WERI-Rb-1 (cell line): ENCODE results near the gene LRP2.

Experiments used
- DNase-seq: peaks from one replicate; pipeline ENCODE4 v3.0.0-alpha.2; 2020
- H3K27ac ChIP-seq: fragments of 250-450 bp; sonication (Bioruptor Pico); 2 replicates; pipeline ENCODE4 v1.5.1; 2020; ENCODE audit warnings: mild to moderate bottlenecking, moderate library complexity
- H3K27me3 ChIP-seq: fragments of 250-450 bp; sonication (Bioruptor Pico); 2 replicates; pipeline ENCODE4 v1.5.1; 2021; ENCODE audit warnings: mild to moderate bottlenecking, low read depth, moderate library complexity; ENCODE audit not compliant: insufficient read depth, severe bottlenecking
- H3K36me3 ChIP-seq: fragments of 250-450 bp; sonication (Bioruptor Pico); 2 replicates; pipeline ENCODE4 v1.5.1; 2020; ENCODE audit warnings: mild to moderate bottlenecking, moderate library complexity
- H3K4me3 ChIP-seq: 2 replicates; pipeline ENCODE4 v1.5.1; 2011; ENCODE audit warnings: low read depth, mild to moderate bottlenecking, control low read depth, low read length
- H3K9me3 ChIP-seq: fragments of 250-450 bp; sonication (Bioruptor Pico); 2 replicates; pipeline ENCODE4 v1.5.1; 2021; ENCODE audit warnings: mild to moderate bottlenecking, moderate library complexity; ENCODE audit not compliant: severe bottlenecking
- TF ChIP-seq, protein P1 (sequence below): IDR thresholded peaks from 2 replicates; pipeline ENCODE4 v1.5.1; 2011; ENCODE audit warnings: low read depth, mild to moderate bottlenecking, control low read depth, inconsistent platforms, low read length

Gene LRP2

DNA sequence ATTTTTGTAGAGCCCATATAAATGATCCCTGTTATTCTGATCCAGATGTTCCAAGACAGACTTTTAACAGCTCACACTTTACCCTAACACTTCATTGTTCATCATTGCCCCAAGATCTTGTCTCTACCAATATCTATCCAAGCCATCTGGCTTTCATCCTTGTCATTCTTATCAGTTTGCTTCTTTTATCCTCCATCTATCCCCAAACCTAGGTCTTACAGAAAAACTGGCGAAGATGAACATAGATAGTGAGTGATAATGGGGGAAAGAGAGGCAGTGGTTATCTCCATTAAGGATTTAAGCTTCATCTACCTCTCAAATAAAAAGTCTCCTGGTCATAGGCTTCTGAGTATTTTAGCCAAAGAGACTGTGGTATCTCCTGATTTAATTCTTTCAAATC lies 203.5 kb downstream of the LRP2 start:
- Histone ChIP-seq H3K27me3 (peaks cover 16% of the 10 kb centered on the region), H3K9me3 (no peaks in the 10 kb centered on the region), H3K4me3 (no peak overlapping the region), H3K27ac (no peak overlapping the region), H3K36me3 (no peaks in the 10 kb centered on the region)
- DNase-seq = no peak
- TF ChIP-seq, protein P1, sequence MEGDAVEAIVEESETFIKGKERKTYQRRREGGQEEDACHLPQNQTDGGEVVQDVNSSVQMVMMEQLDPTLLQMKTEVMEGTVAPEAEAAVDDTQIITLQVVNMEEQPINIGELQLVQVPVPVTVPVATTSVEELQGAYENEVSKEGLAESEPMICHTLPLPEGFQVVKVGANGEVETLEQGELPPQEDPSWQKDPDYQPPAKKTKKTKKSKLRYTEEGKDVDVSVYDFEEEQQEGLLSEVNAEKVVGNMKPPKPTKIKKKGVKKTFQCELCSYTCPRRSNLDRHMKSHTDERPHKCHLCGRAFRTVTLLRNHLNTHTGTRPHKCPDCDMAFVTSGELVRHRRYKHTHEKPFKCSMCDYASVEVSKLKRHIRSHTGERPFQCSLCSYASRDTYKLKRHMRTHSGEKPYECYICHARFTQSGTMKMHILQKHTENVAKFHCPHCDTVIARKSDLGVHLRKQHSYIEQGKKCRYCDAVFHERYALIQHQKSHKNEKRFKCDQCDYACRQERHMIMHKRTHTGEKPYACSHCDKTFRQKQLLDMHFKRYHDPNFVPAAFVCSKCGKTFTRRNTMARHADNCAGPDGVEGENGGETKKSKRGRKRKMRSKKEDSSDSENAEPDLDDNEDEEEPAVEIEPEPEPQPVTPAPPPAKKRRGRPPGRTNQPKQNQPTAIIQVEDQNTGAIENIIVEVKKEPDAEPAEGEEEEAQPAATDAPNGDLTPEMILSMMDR = no peak

DNA sequence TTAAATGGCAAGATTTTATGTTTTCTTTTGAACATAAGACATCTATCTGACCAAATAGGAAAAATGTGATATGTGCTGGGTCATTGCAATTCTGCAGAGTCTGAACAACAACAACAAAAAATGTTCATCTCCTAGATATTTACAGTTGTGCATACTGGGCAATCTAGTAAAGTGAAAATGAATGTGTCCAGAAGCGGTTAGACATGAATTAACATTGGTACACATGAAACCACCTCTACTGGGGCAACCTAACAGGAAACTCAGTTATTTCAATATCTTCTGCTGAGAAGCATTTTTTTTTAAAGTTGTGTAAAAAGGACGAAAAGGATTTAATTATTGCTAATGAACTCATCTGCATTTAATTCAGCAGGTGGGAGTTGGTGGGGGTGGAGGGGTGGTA lies 216.1 kb downstream of the LRP2 start:
- TF ChIP-seq, protein P1 = no peak
- Histone ChIP-seq H3K27me3 (peaks cover 15% of the 10 kb centered on the region), H3K36me3 (no peaks in the 10 kb centered on the region), H3K27ac (no peak overlapping the region), H3K4me3 (no peak overlapping the region), H3K9me3 (no peaks in the 10 kb centered on the region)
- no peak for DNase-seq

DNA sequence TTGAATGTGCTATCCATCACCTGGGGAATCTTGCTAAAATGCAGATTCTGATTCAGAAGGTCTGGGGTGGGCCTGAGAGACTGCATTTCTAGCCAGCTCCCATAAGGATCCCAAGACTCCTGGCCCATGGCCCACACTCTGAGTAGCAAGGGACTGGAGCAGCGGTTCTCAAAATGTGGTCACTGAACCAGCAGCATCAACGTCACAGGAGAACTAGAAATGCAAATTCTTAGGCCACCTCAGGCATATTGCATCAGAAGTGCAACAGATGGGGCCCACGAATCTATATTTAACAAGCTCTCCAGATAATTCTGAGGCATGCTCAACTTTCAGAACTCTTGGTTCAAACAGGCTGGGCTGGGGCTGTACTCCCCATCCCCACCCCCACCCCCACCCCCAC lies 218.3 kb downstream of the LRP2 start:
- H3K27ac ChIP-seq = no peak overlapping the region
- H3K9me3 ChIP-seq = no peaks in the 10 kb centered on the region
- H3K4me3 ChIP-seq = no peak overlapping the region
- TF ChIP-seq, protein P1 = no peak
- no peak for DNase-seq
- no peaks in the 10 kb centered on the region for H3K36me3 ChIP-seq
- H3K27me3 ChIP-seq = peaks cover 15% of the 10 kb centered on the region

DNA sequence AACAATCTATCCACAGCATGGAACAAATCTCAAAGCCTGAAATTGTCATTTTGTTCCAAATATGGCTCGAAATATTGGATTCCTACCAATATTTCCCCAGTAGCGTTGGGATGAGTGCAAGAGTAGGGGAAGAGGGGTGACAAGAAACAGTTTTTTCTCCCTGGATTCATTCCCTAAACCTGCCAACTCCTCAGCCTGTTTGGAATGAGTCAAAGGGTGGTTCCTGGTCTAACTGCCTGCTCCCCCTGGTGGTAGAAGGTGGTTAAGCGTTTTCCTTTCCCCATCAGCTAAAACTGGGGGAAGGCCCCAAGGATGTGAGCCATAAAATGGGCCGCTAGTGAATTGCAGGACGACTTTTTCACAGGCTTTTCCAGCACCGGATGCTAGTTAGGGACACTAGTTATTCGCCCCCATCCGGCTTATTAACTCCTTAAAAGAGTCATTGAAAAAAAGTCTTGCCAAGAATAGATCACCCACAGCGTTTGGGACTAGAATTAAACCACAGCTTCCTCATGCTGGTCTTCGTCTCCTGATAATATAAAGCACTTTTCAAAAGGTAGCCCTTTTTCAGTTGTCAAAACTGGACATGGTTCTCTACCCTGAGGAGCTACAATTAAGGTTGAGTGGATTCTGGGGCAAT lies 220.5 kb downstream of the LRP2 start:
- H3K27me3 ChIP-seq = peaks cover 11% of the 10 kb centered on the region
- peak; percentile 54 for DNase-seq
- no peak overlapping the region for H3K27ac ChIP-seq
- H3K9me3 ChIP-seq = no peaks in the 10 kb centered on the region
- TF ChIP-seq, protein P1 = peak; percentile 90
- no peak overlapping the region for H3K4me3 ChIP-seq
- H3K36me3 ChIP-seq = no peaks in the 10 kb centered on the region

DNA sequence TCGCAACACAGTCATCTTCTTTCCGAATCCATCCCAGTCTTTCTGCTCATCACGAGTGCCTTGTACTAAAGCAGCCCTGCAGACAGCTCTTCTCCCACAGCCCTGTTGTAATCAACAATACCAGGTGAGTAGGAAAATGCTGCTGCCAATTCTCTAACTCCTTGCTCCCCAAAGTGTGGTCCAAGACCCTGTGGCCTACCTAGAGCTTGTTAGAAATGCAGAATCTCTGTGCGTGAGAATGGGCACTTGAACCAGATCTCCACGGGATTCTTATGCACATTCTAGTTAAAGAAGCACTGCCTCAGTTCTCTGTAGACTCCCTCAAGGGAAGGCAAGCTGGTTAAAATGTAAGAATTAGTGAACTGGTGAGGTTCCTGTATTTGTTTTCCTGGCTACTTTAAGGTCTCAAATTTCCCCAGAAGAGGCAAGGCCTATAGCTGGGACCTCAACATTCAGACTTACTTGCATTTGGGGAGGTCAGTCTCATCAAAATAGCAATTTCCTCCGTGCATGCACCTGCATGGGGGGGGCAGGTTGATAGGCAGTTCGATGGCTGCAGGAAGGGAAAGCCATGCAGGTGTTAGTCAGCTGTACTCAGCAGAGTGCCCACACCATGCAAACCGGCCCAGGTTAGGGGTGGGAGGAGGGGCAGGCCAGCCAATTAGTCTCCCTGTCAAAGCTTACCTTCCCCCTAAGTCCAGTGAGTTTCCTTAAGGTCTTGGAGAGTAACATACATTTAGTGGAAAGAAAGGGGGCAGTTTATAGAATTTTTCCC lies 222.2 kb downstream of the LRP2 start:
- H3K27ac ChIP-seq = no peak overlapping the region
- no peak overlapping the region for H3K4me3 ChIP-seq
- H3K9me3 ChIP-seq = no peaks in the 10 kb centered on the region
- no peaks in the 10 kb centered on the region for H3K36me3 ChIP-seq
- H3K27me3 ChIP-seq = no peaks in the 10 kb centered on the region
- DNase-seq = no peak
- TF ChIP-seq, protein P1 = no peak
